Trophoblast cell (in vitro differentiated cells and primary cell): Measurements from ENCODE around the gene CUX1.

Source experiments
- DNase-seq, 2 donors: peaks; one replicate each; pipeline ENCODE4 v3.0.0-alpha.2; 2016
- H2AFZ ChIP-seq: 2 replicates; pipeline ENCODE4 v1.6.1; 2013; ENCODE audit warnings: low read length, moderate library complexity, mild to moderate bottlenecking; ENCODE audit not compliant: insufficient read depth, poor library complexity
- H2AK5ac ChIP-seq: 2 replicates; pipeline ENCODE4 v1.6.1; 2013; ENCODE audit warnings: mild to moderate bottlenecking, low read length
- H2BK120ac ChIP-seq: 2 replicates; pipeline ENCODE4 v1.6.1; 2013; ENCODE audit warnings: low read length, mild to moderate bottlenecking, moderate library complexity; ENCODE audit not compliant: insufficient read depth, poor library complexity
- H2BK12ac ChIP-seq: 2 replicates; pipeline ENCODE4 v1.6.1; 2013; ENCODE audit warnings: mild to moderate bottlenecking, low read length, moderate library complexity
- H2BK5ac ChIP-seq: 2 replicates; pipeline ENCODE4 v1.6.1; 2013; ENCODE audit warnings: low read length, low read depth, moderate library complexity, mild to moderate bottlenecking; ENCODE audit not compliant: poor library complexity
- H3K14ac ChIP-seq: 2 replicates; pipeline ENCODE4 v1.6.1; 2013; ENCODE audit warnings: mild to moderate bottlenecking, low read length
- H3K18ac ChIP-seq: 2 replicates; pipeline ENCODE4 v1.6.1; 2013; ENCODE audit warnings: mild to moderate bottlenecking, low read length
- H3K23ac ChIP-seq: 2 replicates; pipeline ENCODE4 v1.6.1; 2013; ENCODE audit warnings: low read length
- H3K27ac ChIP-seq: 2 replicates; pipeline ENCODE4 v1.5.1; 2013; ENCODE audit warnings: low read depth, mild to moderate bottlenecking, inconsistent platforms, low read length, moderate library complexity
- H3K27me3 ChIP-seq: 2 replicates; pipeline ENCODE4 v1.6.1; 2013; ENCODE audit warnings: inconsistent platforms, mild to moderate bottlenecking, low read length, moderate library complexity; ENCODE audit not compliant: insufficient read depth
- H3K36me3 ChIP-seq, 2 experiments: 1 replicate in 1 of 2; 2 replicates in 1 of 2; pipeline ENCODE4 v1.6.1; 2013; ENCODE audit warnings: low read length in 2 of 2, mild to moderate bottlenecking in 2 of 2, moderate library complexity in 1 of 2; ENCODE audit not compliant: insufficient read depth in 2 of 2, control insufficient read depth in 1 of 2
- H3K4ac ChIP-seq: 2 replicates; pipeline ENCODE4 v1.6.1; 2013; ENCODE audit warnings: low read depth, mild to moderate bottlenecking, low read length, moderate library complexity
- H3K4me1 ChIP-seq, 2 experiments: 1 replicate in 1 of 2; 2 replicates in 1 of 2; pipeline ENCODE4 v1.6.1; 2013; ENCODE audit warnings: low read length in 2 of 2, mild to moderate bottlenecking in 2 of 2, moderate library complexity in 1 of 2; ENCODE audit not compliant: insufficient read depth in 2 of 2, control insufficient read depth in 1 of 2
- H3K4me2 ChIP-seq: 2 replicates; pipeline ENCODE4 v1.6.1; 2013; ENCODE audit warnings: inconsistent platforms, mild to moderate bottlenecking, low read length, moderate library complexity
- H3K4me3 ChIP-seq: 2 replicates; pipeline ENCODE4 v1.5.1; 2013; ENCODE audit warnings: mild to moderate bottlenecking, low read depth, low read length, inconsistent platforms
- H3K79me1 ChIP-seq: one replicate; pipeline ENCODE4 v1.6.1; 2013; ENCODE audit warnings: low read length
- H3K79me2 ChIP-seq: 2 replicates; pipeline ENCODE4 v1.6.1; 2013; ENCODE audit warnings: low read length, mild to moderate bottlenecking; ENCODE audit not compliant: control insufficient read depth, insufficient read depth, poor library complexity
- H3K9ac ChIP-seq: 2 replicates; pipeline ENCODE4 v1.6.1; 2013; ENCODE audit warnings: mild to moderate bottlenecking, low read length
- H3K9me3 ChIP-seq: 2 replicates; pipeline ENCODE4 v1.6.1; 2013; ENCODE audit warnings: low read depth, mild to moderate bottlenecking, control low read depth, inconsistent platforms, low read length; ENCODE audit not compliant: insufficient read depth
- H4K12ac ChIP-seq: 2 replicates; pipeline ENCODE4 v1.6.1; 2013; ENCODE audit warnings: low read depth, mild to moderate bottlenecking, low read length, moderate library complexity
- H4K8ac ChIP-seq: 2 replicates; pipeline ENCODE4 v1.6.1; 2013; ENCODE audit warnings: low read depth, mild to moderate bottlenecking, low read length, moderate library complexity
- H4K91ac ChIP-seq: one replicate; pipeline ENCODE4 v1.6.1; 2013; ENCODE audit warnings: low read depth, mild to moderate bottlenecking, low read length, moderate library complexity
- WGBS: extraction: QIAGEN DNeasy Blood & Tissue Kit; methylation state at CpG from one replicate; pipeline ENCODE4 v1.1.7; 2013; ENCODE audit warnings: missing lambda C conversion rate; ENCODE audit not compliant: insufficient read length, insufficient coverage; ENCODE audit errors: extremely low coverage; 5-methylcytosine and 5-hydroxymethylcytosine counted together

The CUX1 gene

GRCh38 chr7:102271158-102271798 lies 453.9 kb downstream of the CUX1 start:
- no peaks in the 10 kb centered on the region for H3K27me3 ChIP-seq
- no peak overlapping the region for H3K4ac ChIP-seq
- no peak overlapping the region for H2BK120ac ChIP-seq
- no peak overlapping the region for H3K4me2 ChIP-seq
- H3K18ac ChIP-seq: no peak overlapping the region
- H3K27ac ChIP-seq: no peak overlapping the region
- H3K4me3 ChIP-seq: no peak overlapping the region
- H2BK12ac ChIP-seq: no peak overlapping the region
- peaks cover 2% of the 10 kb centered on the region for H3K79me1 ChIP-seq
- H4K8ac ChIP-seq: no peak overlapping the region
- peaks cover 9 to 11% of the 10 kb centered on the region in 2 experiments for H3K4me1 ChIP-seq
- H3K79me2 ChIP-seq: no peaks in the 10 kb centered on the region
- DNase-seq: no peak
- no peak overlapping the region for H2AFZ ChIP-seq
- H2BK5ac ChIP-seq: no peak overlapping the region
- H3K9me3 ChIP-seq: peaks cover 2% of the 10 kb centered on the region
- no peak overlapping the region for H4K91ac ChIP-seq
- no peaks in the 10 kb centered on the region for H3K36me3 ChIP-seq
- no peak overlapping the region for H3K9ac ChIP-seq
- H3K23ac ChIP-seq: no peak overlapping the region
- H2AK5ac ChIP-seq: no peak overlapping the region
- H3K14ac ChIP-seq: no peak overlapping the region
- WGBS: no CpG with 5 or more reads among the region's 10 CpGs
- no peak overlapping the region for H4K12ac ChIP-seq

- Histone ChIP-seq H3K14ac (no peak overlapping the region), H2BK12ac (no peak overlapping the region), H3K9ac (no peak overlapping the region), H2BK5ac (no peak overlapping the region), H3K23ac (no peak overlapping the region), H3K27me3 (no peaks in the 10 kb centered on the region), H4K8ac (no peak overlapping the region), H3K4me1 (peaks cover 9 to 11% of the 10 kb centered on the region in 2 experiments), H3K4me2 (no peak overlapping the region), H4K91ac (no peak overlapping the region), H3K36me3 (no peaks in the 10 kb centered on the region), H4K12ac (no peak overlapping the region), H2BK120ac (no peak overlapping the region), H3K79me1 (peaks cover 2% of the 10 kb centered on the region), H3K79me2 (no peaks in the 10 kb centered on the region), H3K18ac (no peak overlapping the region), H3K27ac (no peak overlapping the region), H3K4ac (no peak overlapping the region), H2AFZ (no peak overlapping the region), H3K4me3 (no peak overlapping the region), H2AK5ac (no peak overlapping the region), H3K9me3 (peaks cover 2% of the 10 kb centered on the region)
- WGBS: no CpG with 5 or more reads among the region's 21 CpGs
- peak; percentile 79 to 89 for DNase-seq
Measured at GRCh38 chr7:102272075-102272916, 454.9 kb downstream of the CUX1 start.

GRCh38 chr7:102272917-102273748 lies 455.7 kb downstream of the CUX1 start:
- H3K9me3 ChIP-seq: peaks cover 2% of the 10 kb centered on the region
- H3K4me3 ChIP-seq: no peak overlapping the region
- no peak for DNase-seq
- no peak overlapping the region for H2BK5ac ChIP-seq
- H3K14ac ChIP-seq: no peak overlapping the region
- H2BK120ac ChIP-seq: no peak overlapping the region
- H4K12ac ChIP-seq: no peak overlapping the region
- no peak overlapping the region for H4K91ac ChIP-seq
- no peak overlapping the region for H3K4me2 ChIP-seq
- H2AFZ ChIP-seq: no peak overlapping the region
- peaks cover 9 to 11% of the 10 kb centered on the region in 2 experiments for H3K4me1 ChIP-seq
- no peak overlapping the region for H4K8ac ChIP-seq
- H3K79me2 ChIP-seq: no peaks in the 10 kb centered on the region
- H3K36me3 ChIP-seq: no peaks in the 10 kb centered on the region
- H3K27ac ChIP-seq: no peak overlapping the region
- H2BK12ac ChIP-seq: peak overlapping the region; percentile 1
- H3K4ac ChIP-seq: no peak overlapping the region
- no peak overlapping the region for H3K9ac ChIP-seq
- no CpG with 5 or more reads among the region's 16 CpGs for WGBS
- H3K79me1 ChIP-seq: peaks cover 2% of the 10 kb centered on the region
- H3K18ac ChIP-seq: no peak overlapping the region
- no peak overlapping the region for H2AK5ac ChIP-seq
- H3K23ac ChIP-seq: no peak overlapping the region
- no peaks in the 10 kb centered on the region for H3K27me3 ChIP-seq
